H9 (cell line): Measurements from ENCODE around the gene TRIM52. TPM values are rescaled to one million over a fixed set of nuclear protein-coding genes. Genes with fewer than 3 reads are reported as not detected.
A peak's percentile ranks its signal among the peaks of the same experiment; 100 is the strongest.

Source experiments
- DNase-seq: peaks from one replicate; pipeline ENCODE4 v3.0.0-alpha.2; 2017
- H2AFZ ChIP-seq: one replicate; pipeline ENCODE4 v1.6.1; 2013; ENCODE audit warnings: mild to moderate bottlenecking, low read length, control low read depth, moderate library complexity
- H2AK5ac ChIP-seq: 2 replicates; pipeline ENCODE4 v1.6.1; 2013; ENCODE audit warnings: low read length, control low read depth, mixed read lengths; ENCODE audit not compliant: insufficient read length
- H2BK120ac ChIP-seq: one replicate; pipeline ENCODE4 v1.6.1; 2013; ENCODE audit warnings: low read depth, mild to moderate bottlenecking, low read length, control low read depth, inconsistent platforms; ENCODE audit not compliant: poor library complexity, severe bottlenecking
- H2BK12ac ChIP-seq: 2 replicates; pipeline ENCODE4 v1.6.1; 2013; ENCODE audit warnings: low read length, control low read depth, mixed read lengths, low read depth; ENCODE audit not compliant: insufficient read length
- H2BK15ac ChIP-seq: 2 replicates; pipeline ENCODE4 v1.6.1; 2013; ENCODE audit warnings: low read depth, low read length, control low read depth
- H2BK20ac ChIP-seq: one replicate; pipeline ENCODE4 v1.6.1; 2013; ENCODE audit warnings: low read depth, mild to moderate bottlenecking, low read length, control low read depth, inconsistent platforms; ENCODE audit not compliant: poor library complexity, severe bottlenecking
- H2BK5ac ChIP-seq: 2 replicates; pipeline ENCODE4 v1.6.1; 2013; ENCODE audit warnings: low read length, control low read depth, mixed read lengths; ENCODE audit not compliant: insufficient read length
- H3K14ac ChIP-seq: 2 replicates; pipeline ENCODE4 v1.6.1; 2013; ENCODE audit warnings: low read length, control low read depth; ENCODE audit not compliant: insufficient read depth
- H3K18ac ChIP-seq: 2 replicates; pipeline ENCODE4 v1.6.1; 2013; ENCODE audit warnings: low read depth, mild to moderate bottlenecking, mixed read lengths, low read length, control low read depth; ENCODE audit not compliant: insufficient read length
- H3K23ac ChIP-seq: 2 replicates; pipeline ENCODE4 v1.6.1; 2013; ENCODE audit warnings: low read length, control low read depth, mixed read lengths, low read depth; ENCODE audit not compliant: insufficient read length
- H3K23me2 ChIP-seq: 2 replicates; pipeline ENCODE4 v1.6.1; 2013; ENCODE audit warnings: low read depth, mild to moderate bottlenecking, mixed read lengths, low read length, control low read depth; ENCODE audit not compliant: insufficient read length, poor library complexity, severe bottlenecking
- H3K27ac ChIP-seq: 2 replicates; pipeline ENCODE4 v1.5.1; 2013; ENCODE audit warnings: low read length, control low read depth, mixed read lengths, low read depth; ENCODE audit not compliant: insufficient read length
- H3K27me3 ChIP-seq: 2 replicates; pipeline ENCODE4 v1.6.1; 2013; ENCODE audit warnings: low read length, control low read depth, inconsistent platforms; ENCODE audit not compliant: insufficient read depth
- H3K4ac ChIP-seq: 2 replicates; pipeline ENCODE4 v1.6.1; 2013; ENCODE audit warnings: low read depth, mild to moderate bottlenecking, control low read depth, inconsistent platforms, low read length, moderate library complexity
- H3K4me1 ChIP-seq: 2 replicates; pipeline ENCODE4 v1.6.1; 2013; ENCODE audit warnings: low read length, control low read depth, inconsistent platforms; ENCODE audit not compliant: insufficient read depth
- H3K4me2 ChIP-seq: 2 replicates; pipeline ENCODE4 v1.6.1; 2013; ENCODE audit warnings: low read length, control low read depth, mixed read lengths; ENCODE audit not compliant: insufficient read length, insufficient read depth
- H3K56ac ChIP-seq: 2 replicates; pipeline ENCODE4 v1.6.1; 2013; ENCODE audit warnings: low read depth, mild to moderate bottlenecking, mixed read lengths, low read length, control low read depth; ENCODE audit not compliant: insufficient read length
- H3K79me1 ChIP-seq: 2 replicates; pipeline ENCODE4 v1.6.1; 2013; ENCODE audit warnings: low read depth, mild to moderate bottlenecking, moderate library complexity, low read length, control low read depth, inconsistent platforms; ENCODE audit not compliant: insufficient read depth, poor library complexity, severe bottlenecking
- H3K79me2 ChIP-seq: 2 replicates; pipeline ENCODE4 v1.6.1; 2013; ENCODE audit warnings: low read length, control low read depth, inconsistent platforms; ENCODE audit not compliant: insufficient read depth
- H3K9ac ChIP-seq: 2 replicates; pipeline ENCODE4 v1.6.1; 2013; ENCODE audit warnings: low read length, control low read depth, mixed read lengths; ENCODE audit not compliant: insufficient read length; ENCODE audit errors: extremely low read depth
- H3K9me3 ChIP-seq: one replicate; pipeline ENCODE4 v1.6.1; 2013; ENCODE audit warnings: low read depth, low read length, inconsistent platforms; ENCODE audit not compliant: control insufficient read depth
- H3T11ph ChIP-seq: one replicate; pipeline ENCODE4 v1.6.1; 2013; ENCODE audit warnings: mild to moderate bottlenecking, low read length, control low read depth, inconsistent platforms
- H4K20me1 ChIP-seq: one replicate; pipeline ENCODE4 v1.6.1; 2013; ENCODE audit not compliant: control insufficient read depth, insufficient read length, insufficient read depth
- H4K5ac ChIP-seq: 2 replicates; pipeline ENCODE4 v1.6.1; 2013; ENCODE audit warnings: low read depth, mild to moderate bottlenecking, mixed read lengths, low read length, control low read depth; ENCODE audit not compliant: insufficient read length
- H4K8ac ChIP-seq: replicated peaks from 2 replicates; pipeline ENCODE4 v1.6.1; 2013; ENCODE audit warnings: low read length, control low read depth, mixed read lengths, low read depth; ENCODE audit not compliant: insufficient read length
- H4K91ac ChIP-seq: 2 replicates; pipeline ENCODE4 v1.6.1; 2013; ENCODE audit warnings: low read depth, mild to moderate bottlenecking, moderate library complexity, mixed read lengths, low read length, control low read depth; ENCODE audit not compliant: insufficient read length
- H3K27ac Mint-ChIP-seq, 3 experiments: 2 replicates in 2 of 3; 3 replicates in 1 of 3; pipeline ENCODE4 v1.8.0; 2020 to 2021; ENCODE audit warnings: mixed read lengths in 3 of 3, mild to moderate bottlenecking in 1 of 3, moderate library complexity in 1 of 3
- H3K27me3 Mint-ChIP-seq: 2 replicates; pipeline ENCODE4 v1.8.0; 2021; ENCODE audit warnings: low read depth, mild to moderate bottlenecking, moderate library complexity, mixed read lengths
- H3K36me3 Mint-ChIP-seq, 3 experiments: 2 replicates in 2 of 3; 3 replicates in 1 of 3; pipeline ENCODE4 v1.8.0; 2020 to 2021; ENCODE audit warnings: low read depth in 3 of 3, mixed read lengths in 3 of 3; ENCODE audit not compliant: insufficient read depth in 1 of 3
- H3K4me1 Mint-ChIP-seq, 2 experiments: 2 replicates each; pipeline ENCODE4 v1.8.0; 2020; ENCODE audit warnings: mixed read lengths in 2 of 2
- H3K4me3 Mint-ChIP-seq, 2 experiments: 2 replicates in 1 of 2; 3 replicates in 1 of 2; pipeline ENCODE4 v1.8.0; 2020 to 2021; ENCODE audit warnings: mild to moderate bottlenecking in 2 of 2, mixed read lengths in 2 of 2, moderate library complexity in 1 of 2
- H3K9me3 Mint-ChIP-seq, 2 experiments: 2 replicates in 1 of 2; 3 replicates in 1 of 2; pipeline ENCODE4 v1.8.0; 2020; ENCODE audit warnings: mild to moderate bottlenecking in 2 of 2, mixed read lengths in 2 of 2, moderate library complexity in 1 of 2
- CTCF ChIP-seq: fragments of 200-600 bp; sonication (generic); conservative IDR thresholded peaks from 3 replicates; pipeline ENCODE4 v1.8.0; 2021; ENCODE audit warnings: antibody characterized with exemption, mild to moderate bottlenecking
- WGBS: extraction: QIAGEN DNeasy Blood & Tissue Kit; methylation state at CpG from one replicate; pipeline ENCODE4 v1.1.7; 2013; ENCODE audit warnings: missing lambda C conversion rate, low lambda C conversion rate, mixed read lengths; ENCODE audit not compliant: insufficient read length; ENCODE audit errors: extremely low coverage; 5-methylcytosine and 5-hydroxymethylcytosine counted together
- total RNA-seq: library from RNA; stranded (reverse); gene quantifications from 2 replicates; pipeline ENCODE4 v1.2.1, GENCODE V29; 2021

Gene TRIM52
- total RNA-seq, 1 experiment from 2014 or later, result 5.1 TPM

GRCh38 chr5:181231432-181231831 lies 29.5 kb downstream of the TRIM52 start:
- H3K9me3 Mint-ChIP-seq, result no peaks in the 10 kb centered on the region

More at GRCh38 chr5:181231432-181231831, 29.5 kb downstream of the TRIM52 start:
- H3K4me3 Mint-ChIP-seq, result no peak overlapping the region
- Histone ChIP-seq H2BK120ac (no peak overlapping the region), H3K23me2 (no peaks in the 10 kb centered on the region), H2BK12ac (no peak overlapping the region), H4K20me1 (no peaks in the 10 kb centered on the region), H3K27me3 (no peaks in the 10 kb centered on the region), H4K91ac (no peak overlapping the region), H3K23ac (no peak overlapping the region), H3K4me1 (no peaks in the 10 kb centered on the region), H2BK20ac (no peak overlapping the region), H3K56ac (no peak overlapping the region), H3T11ph (no peak overlapping the region), H3K79me1 (no peaks in the 10 kb centered on the region), H2AFZ (no peak overlapping the region), H2BK15ac (no peak overlapping the region), H3K27ac (no peak overlapping the region), H4K5ac (no peak overlapping the region), H3K9ac (no peak overlapping the region), H3K79me2 (no peaks in the 10 kb centered on the region), H4K8ac (no peak overlapping the region), H3K4ac (no peak overlapping the region), H2BK5ac (no peak overlapping the region), H2AK5ac (no peak overlapping the region), H3K18ac (no peak overlapping the region), H3K14ac (no peak overlapping the region), H3K9me3 (no peaks in the 10 kb centered on the region), H3K4me2 (no peak overlapping the region)
- H3K36me3 Mint-ChIP-seq, result peaks cover 16 to 65% (median 37%) of the 10 kb centered on the region in 3 experiments; a peak in 5 of 7 replicates
- H3K27me3 Mint-ChIP-seq, result no peaks in the 10 kb centered on the region; the same call in 1 of the 2 replicates
- WGBS, result no CpG with 5 or more reads among the region's 7 CpGs
- peak overlapping the region in 1 of 3 experiments; percentile 59; a peak in 3 of 7 replicates for H3K27ac Mint-ChIP-seq
- H3K4me1 Mint-ChIP-seq, result 0 out of 4 replicates have a peak, but pooled peaks cover 0 to 7% of the 10 kb centered on the region in 2 experiments
- TF ChIP-seq CTCF, result no peak
- no peak for DNase-seq
